ENCODE results near the gene MOB4. TPM values are rescaled to one million over a fixed set of nuclear protein-coding genes. Genes with fewer than 3 reads are reported as not detected.

MOB4 gene
- 10 to 100 TPM; 30.3 to 38.3 TPM for total RNA-seq

DNA sequence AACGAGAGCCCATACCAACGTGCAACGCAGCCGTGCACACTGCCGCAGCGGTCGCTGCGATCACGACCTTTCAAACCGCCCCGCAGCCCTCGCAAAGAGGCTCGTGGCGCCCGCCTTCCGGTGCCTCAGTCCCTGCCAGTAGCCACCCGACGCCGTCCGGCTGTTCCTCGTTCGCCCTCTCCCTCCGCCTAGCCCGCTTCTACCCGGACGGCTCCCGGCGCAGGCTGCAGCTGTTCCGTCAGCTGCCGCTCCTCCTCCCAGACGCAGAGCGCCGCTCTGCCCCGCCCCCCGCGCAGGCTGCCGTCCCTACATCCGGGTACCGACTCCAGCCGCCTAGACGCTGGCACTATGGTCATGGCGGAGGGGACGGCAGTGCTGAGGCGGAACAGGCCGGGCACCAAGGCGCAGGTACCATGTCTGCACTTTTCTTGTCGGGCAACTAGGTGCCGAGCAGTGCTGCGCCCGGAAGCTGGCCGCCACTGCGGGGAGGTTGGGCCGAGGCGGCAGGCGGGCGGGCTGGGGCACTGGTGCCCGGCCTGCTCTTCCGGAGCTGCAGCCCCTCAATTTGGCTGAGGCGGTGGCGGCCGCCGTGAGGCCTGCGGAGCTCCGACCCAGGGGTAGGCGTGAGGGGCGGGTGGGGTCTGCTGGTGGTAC is at the start of gene MOB4:
Gene MOB4 (plus strand): TSS at position 328 of the 654 bp plus-strand sequence. CDS start 21 bp downstream, at position 349.

DNA sequence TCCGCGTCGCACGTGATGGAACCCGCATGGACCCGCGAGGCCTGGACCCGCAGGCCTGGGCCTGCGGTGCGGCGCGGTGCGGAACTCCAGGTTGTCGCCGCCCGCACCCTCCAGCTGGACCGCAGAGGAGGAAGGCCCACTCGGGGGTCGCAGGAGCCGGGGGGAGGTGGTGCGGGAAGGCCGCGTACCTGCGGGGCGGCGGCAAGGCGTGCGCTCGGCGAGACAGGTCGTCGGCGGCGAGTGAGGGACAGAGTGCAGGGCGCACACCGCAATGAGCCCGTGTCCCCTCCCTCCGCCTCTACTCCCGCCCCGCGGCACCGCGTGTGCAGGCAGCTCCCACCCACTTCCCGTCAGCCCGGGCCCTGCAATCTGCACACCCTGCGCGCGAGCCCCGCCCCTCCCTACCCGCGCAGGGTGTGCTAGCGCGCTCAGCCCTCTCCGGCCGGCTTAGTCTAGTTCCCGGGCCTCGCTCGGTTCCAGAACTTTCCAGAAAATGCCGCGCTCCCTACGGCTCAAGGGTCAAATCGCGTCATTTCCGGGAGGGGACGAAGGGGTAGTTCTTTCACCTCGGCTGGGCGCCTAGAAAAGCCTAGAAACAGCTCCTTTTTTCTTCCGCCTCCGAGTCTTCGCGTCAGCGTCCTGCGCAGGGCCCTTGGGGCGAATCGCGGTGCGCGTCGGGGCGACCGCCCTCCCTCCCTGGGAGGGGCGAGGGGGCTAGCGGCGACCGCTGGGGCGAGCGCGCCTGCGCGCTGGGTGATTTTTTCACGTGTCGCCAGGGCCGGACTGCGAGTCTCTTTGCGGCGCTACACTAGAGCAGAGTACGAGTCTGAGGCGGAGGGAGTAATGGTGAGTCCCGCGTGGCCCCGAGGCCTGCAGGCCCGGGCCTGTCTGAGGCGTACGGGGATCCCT is 16.0 kb upstream of the MOB4 start, which contains the start of the genes HSPD1 and HSPE1:
Gene HSPD1 (minus strand): TSS at position 247 of the 909 bp plus-strand sequence. CDS start 992 bp downstream, outside the sequence.
Gene HSPE1 (plus strand): TSS at position 786 of the 909 bp plus-strand sequence. CDS start 58 bp downstream, at position 844.

Small RNA genes within 50 kb of the gene (small RNA-seq; reads per million reads assigned to genes)
- 0 reads per million in 2 donors for gene AC020550.1

Other genes with a start within 250 kb of the MOB4 start
- 10 to 100 TPM; 49.6 to 65.4 TPM for gene ANKRD44, start 205.3 kb upstream of the MOB4 start, total RNA-seq
- 100 to 1,000 TPM; 149 to 162 TPM for gene SF3B1, start 81.0 kb upstream of the MOB4 start, total RNA-seq
- gene COQ10B, start 62.5 kb upstream of the MOB4 start, total RNA-seq: 10 to 100 TPM; 48.2 to 54.6 TPM
- gene HSPD1, start 16.2 kb upstream of the MOB4 start, total RNA-seq: 100 to 1,000 TPM; 179 to 430 TPM
- gene HSPE1, start 15.7 kb upstream of the MOB4 start, total RNA-seq: 100 to 1,000 TPM in 1 of 2 donors, 10 to 100 TPM in 1; 84.7 to 138 TPM
- gene RFTN2, start 159.5 kb downstream of the MOB4 start, total RNA-seq: 1 to 10 TPM; 2.0 to 5.9 TPM
- 10 to 100 TPM in 1 of 2 donors, 1 to 10 TPM in 1; 6.2 to 15.0 TPM for gene MARS2, start 189.3 kb downstream of the MOB4 start, total RNA-seq